ENCODE data around the gene PLA2G4D. TPM values are rescaled to one million over a fixed set of nuclear protein-coding genes. Genes with fewer than 3 reads are reported as not detected.
A peak's percentile ranks its signal among the peaks of the same experiment; 100 is the strongest.

The PLA2G4D gene
- total and polyA plus RNA-seq, 10 of the 15 experiments (the other 5 are each of a cell fraction or from before 2014, with no cell fraction given): 0.03 TPM; not detected in 9

DNA sequence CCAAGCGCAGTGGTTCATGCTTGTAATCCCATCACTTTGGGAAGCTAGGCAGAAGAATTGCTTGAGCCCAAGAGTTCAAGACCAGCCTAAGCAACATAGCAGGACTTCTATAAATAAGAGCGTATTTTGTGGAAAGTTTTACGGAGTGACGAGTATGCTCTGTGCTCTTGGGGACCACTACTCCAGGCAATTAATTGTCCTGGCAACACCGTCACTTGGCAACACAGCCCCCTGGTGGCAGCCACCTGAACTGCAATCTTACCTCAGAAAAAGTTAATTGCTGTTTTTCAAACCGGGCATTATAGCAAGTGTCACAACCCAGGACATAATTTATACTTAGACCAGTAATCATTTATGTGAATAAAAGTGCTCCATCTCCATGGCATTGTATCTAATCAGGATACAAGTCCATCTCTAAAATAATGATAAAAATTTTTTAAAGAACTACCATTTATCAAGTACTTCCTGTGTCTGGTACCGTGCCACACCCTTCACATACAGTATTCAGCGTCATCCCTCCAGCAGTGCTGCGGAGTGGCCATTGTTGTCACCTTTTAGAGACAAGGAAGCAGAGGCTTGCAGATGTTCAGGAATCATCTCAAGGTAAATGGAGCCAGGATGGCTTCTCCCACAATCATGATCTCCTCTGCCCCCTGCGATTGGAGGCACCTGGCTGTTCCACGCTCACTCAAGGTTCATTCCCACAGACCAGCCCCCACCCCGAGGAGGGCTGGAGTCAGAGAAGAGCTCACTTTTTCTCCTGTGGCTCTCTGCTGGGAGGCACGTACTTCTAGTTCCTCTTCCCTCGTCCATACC, 34.5 kb downstream of the PLA2G4D start:
- H3K27ac ChIP-seq (ENCODE audit: control insufficient read depth, insufficient read depth): no peak overlapping the region
- ChIA-PET SMC1A (ENCODE audit: uncharacterized antibody, unreplicated experiment) (interaction anchor here (1.0 to 3.5 kb wide), 4 partner anchors 13 to 75 kb away, joined by 3 to 18 read pairs (median 4); no protein-coding TSS in a partner anchor), CTCF (interaction anchor here (0.7 to 5.4 kb wide), 14 partner anchors 8 to 81 kb away, joined by 3 to 42 read pairs (median 4); no protein-coding TSS in a partner anchor), POLR2A (no interaction called here), RAD21 (ENCODE audit: unreplicated experiment) (interaction anchor here (1.1 to 1.5 kb wide), 3 partner anchors 64 to 71 kb away, joined by 3 to 6 read pairs (median 4); no protein-coding TSS in a partner anchor)
- no peaks in the 10 kb centered on the region; the same call in 1 of the 2 replicates for H4K20me1 ChIP-seq (ENCODE audit: control insufficient read depth, insufficient read depth)
- peaks cover 0 to 4% of the 10 kb centered on the region in 2 experiments; a peak in 2 of 4 replicates for H3K27me3 ChIP-seq (replicated peaks in 1 of 2; ENCODE audit: control insufficient read depth in 2 of 2, insufficient read depth in 2 of 2, low read length in 1 of 2)
- no peaks in the 10 kb centered on the region for H3K9me3 ChIP-seq (replicated peaks; ENCODE audit: control insufficient read depth, insufficient read depth, low read length)
- H3K4me3 ChIP-seq: no peak overlapping the region
- H3K36me3 ChIP-seq (ENCODE audit: control insufficient read depth in 2 of 2, insufficient read depth in 2 of 2, low read length in 1 of 2): no peaks in the 10 kb centered on the region
- TF ChIP-seq RAD21 (IDR thresholded peaks at IDR 0.05; ENCODE audit: insufficient read depth, low read depth, low read length): peak; percentile 77
- no peak for TF ChIP-seq EP300 (IDR thresholded peaks at IDR 0.05; ENCODE audit: borderline replicate concordance in 1 of 2, control insufficient read depth in 1 of 2, low read depth in 2 of 2, low read length in 2 of 2)
- TF ChIP-seq, protein P1, sequence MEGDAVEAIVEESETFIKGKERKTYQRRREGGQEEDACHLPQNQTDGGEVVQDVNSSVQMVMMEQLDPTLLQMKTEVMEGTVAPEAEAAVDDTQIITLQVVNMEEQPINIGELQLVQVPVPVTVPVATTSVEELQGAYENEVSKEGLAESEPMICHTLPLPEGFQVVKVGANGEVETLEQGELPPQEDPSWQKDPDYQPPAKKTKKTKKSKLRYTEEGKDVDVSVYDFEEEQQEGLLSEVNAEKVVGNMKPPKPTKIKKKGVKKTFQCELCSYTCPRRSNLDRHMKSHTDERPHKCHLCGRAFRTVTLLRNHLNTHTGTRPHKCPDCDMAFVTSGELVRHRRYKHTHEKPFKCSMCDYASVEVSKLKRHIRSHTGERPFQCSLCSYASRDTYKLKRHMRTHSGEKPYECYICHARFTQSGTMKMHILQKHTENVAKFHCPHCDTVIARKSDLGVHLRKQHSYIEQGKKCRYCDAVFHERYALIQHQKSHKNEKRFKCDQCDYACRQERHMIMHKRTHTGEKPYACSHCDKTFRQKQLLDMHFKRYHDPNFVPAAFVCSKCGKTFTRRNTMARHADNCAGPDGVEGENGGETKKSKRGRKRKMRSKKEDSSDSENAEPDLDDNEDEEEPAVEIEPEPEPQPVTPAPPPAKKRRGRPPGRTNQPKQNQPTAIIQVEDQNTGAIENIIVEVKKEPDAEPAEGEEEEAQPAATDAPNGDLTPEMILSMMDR (IDR thresholded peaks at IDR 0.05 in 2 of 3, conservative IDR thresholded peaks at IDR 0.05 in 1 of 3; ENCODE audit: control insufficient read depth in 2 of 3, extremely low read depth in 1 of 3, insufficient read depth in 1 of 3, low read depth in 3 of 3, low read length in 3 of 3): peak; percentile 89 to 93 (median 93)
- peak; percentile 93 for TF ChIP-seq SMC3 (IDR thresholded peaks at IDR 0.05; ENCODE audit: borderline replicate concordance, low read length)
- no peak for TF ChIP-seq JUND (IDR thresholded peaks at IDR 0.05; ENCODE audit: low read depth, low read length)
- TF ChIP-seq YY1 (IDR thresholded peaks at IDR 0.05; ENCODE audit: low read depth, low read length): 0 out of 2 replicates have a peak, but pooled peaks have one; percentile 32
- no peak for TF ChIP-seq HDAC2 (IDR thresholded peaks at IDR 0.05)
- no peak for TF ChIP-seq SMAD5 (IDR thresholded peaks at IDR 0.05; ENCODE audit: low read depth)
- TF ChIP-seq TCF3 (IDR thresholded peaks at IDR 0.05; ENCODE audit: borderline replicate concordance, insufficient read depth, low read depth, low read length): no peak
- no peak for TF ChIP-seq PAX8 (IDR thresholded peaks at IDR 0.05)
- TF ChIP-seq RUNX3 (IDR thresholded peaks at IDR 0.05; ENCODE audit: low read length): 0 out of 2 replicates have a peak, but pooled peaks have one; percentile 9
- 0 out of 2 replicates have a peak, but pooled peaks have one; percentile 46 for TF ChIP-seq WRNIP1 (IDR thresholded peaks at IDR 0.05; ENCODE audit: borderline replicate concordance, low read depth, low read length)
- peak; percentile 74 for TF ChIP-seq BMI1 (IDR thresholded peaks at IDR 0.05; ENCODE audit: borderline replicate concordance)
- TF ChIP-seq, protein P2, sequence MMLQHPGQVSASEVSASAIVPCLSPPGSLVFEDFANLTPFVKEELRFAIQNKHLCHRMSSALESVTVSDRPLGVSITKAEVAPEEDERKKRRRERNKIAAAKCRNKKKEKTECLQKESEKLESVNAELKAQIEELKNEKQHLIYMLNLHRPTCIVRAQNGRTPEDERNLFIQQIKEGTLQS (IDR thresholded peaks at IDR 0.05; ENCODE audit: borderline replicate concordance, extremely low read depth, low read depth, low read length): no peak
- no peak for DNase-seq (ENCODE audit: low read depth, low spot score)
- ATAC-seq: peak; percentile 35
- H3K4me2 ChIP-seq (ENCODE audit: control insufficient read depth, insufficient read depth): no peak overlapping the region
- in situ Hi-C loops (cut with MboI): loop anchor here (5.0 kb wide), 1 partner anchor 68 kb away; no protein-coding TSS in a partner anchor
- WGBS (ENCODE audit: insufficient coverage, insufficient replicate concordance, low lambda C conversion rate, missing lambda C conversion rate): 25% methylated on average over 14 of the region's 14 CpGs
- no peak overlapping the region for H2AFZ ChIP-seq (ENCODE audit: control insufficient read depth, low read depth, low read length)
- intact Hi-C loops (cut with micrococcal nuclease; ENCODE audit: unreplicated experiment): loop anchor here (1.0 kb wide), 1 partner anchor 71 kb away; no protein-coding TSS in a partner anchor
- no peak overlapping the region for H3K9ac ChIP-seq (ENCODE audit: control insufficient read depth, insufficient read depth, low read length)
- H3K4me1 ChIP-seq (ENCODE audit: control insufficient read depth, insufficient read depth, low read length): peaks cover 8% of the 10 kb centered on the region
- no peaks in the 10 kb centered on the region for H3K79me2 ChIP-seq (ENCODE audit: control insufficient read depth, insufficient read depth, low read length)
- no TSS peak for BruUV-seq (replicated peaks)
- no peak for FAIRE-seq

Data from GM12878 (cell line).